K562 (cell line): ENCODE measurements around the gene GRIN2A. TPM values are rescaled to one million over a fixed set of nuclear protein-coding genes. Genes with fewer than 3 reads are reported as not detected.

ENCODE experiments used
- ATAC-seq: fragments of 200-7000 bp; cut with Tn5 transposase; 3 replicates; pipeline ENCODE4 v1.9.1; 2020; ENCODE audit warnings: moderate library complexity
- BruUV-seq: library from RNA; stranded (reverse); fragments of 400-500 nt; replicated peaks from 2 replicates; lab custom pipeline; 2021; lab: Mats Ljungman, UMichigan
- CTCF ChIA-PET: fragments of 300-600 bp; formaldehyde crosslinking; extraction: SDS; loops from one replicate; lab custom pipeline; 2021; ENCODE audit warnings: low intra/inter-chr PET ratio; lab: Yijun Ruan, JAX
- POLR2A ChIA-PET: fragments of 300-600, 350-650 bp; sonication (Branson Sonifier 250); formaldehyde crosslinking; extraction: SDS; loops from one replicate; lab custom pipeline; 2021; ENCODE audit warnings: antibody characterized with exemption, inconsistent platforms; lab: Yijun Ruan, JAX
- DNase-seq, 4 experiments: peaks; one replicate each; pipeline versions ENCODE4 v3.0.0 to v3.0.0-alpha.2; 2011 to 2018; ENCODE audit warnings: low spot score in 3 of 4, mixed read lengths in 3 of 4; ENCODE audit errors: extremely low read depth in 1 of 4
- FAIRE-seq: peaks from 2 replicates; lab custom pipeline; 2011; peaks lifted over from hg19 to GRCh38; lab: Jason Lieb, UNC
- H2AFZ ChIP-seq: 2 replicates; pipeline ENCODE4 v1.6.0; 2011; ENCODE audit warnings: low read depth, low read length, control low read depth, inconsistent platforms
- H3K27ac ChIP-seq: fragments of 200-600 bp; 3 replicates; pipeline ENCODE4 v1.8.0; 2011; ENCODE audit warnings: low read depth, mild to moderate bottlenecking, control low read depth, inconsistent platforms, low read length, moderate library complexity, mixed read lengths; ENCODE audit errors: extremely low read depth
- H3K27me3 ChIP-seq, 2 experiments: fragments of 300-600 bp in 1 of 2; 2 replicates in 1 of 2; 3 replicates in 1 of 2; pipeline versions ENCODE4 v1.6.0 to v1.8.0; 2011; ENCODE audit warnings: inconsistent platforms in 2 of 2, low read length in 2 of 2, mild to moderate bottlenecking in 1 of 2, mixed read lengths in 1 of 2, moderate library complexity in 1 of 2; ENCODE audit not compliant: control insufficient read depth in 2 of 2, insufficient read depth in 2 of 2
- H3K36me3 ChIP-seq: fragments of 300-600 bp; 3 replicates; pipeline ENCODE4 v1.8.0; 2011; ENCODE audit warnings: mild to moderate bottlenecking, low read length, inconsistent platforms; ENCODE audit not compliant: control insufficient read depth, insufficient read depth
- H3K4me1 ChIP-seq, 2 experiments: fragments of 200-600 bp in 1 of 2; replicated peaks in 1 of 2; 2 replicates in 1 of 2; 3 replicates in 1 of 2; pipeline versions ENCODE4 v1.5.1 to v1.8.0; 2011; ENCODE audit warnings: inconsistent platforms in 2 of 2, low read length in 2 of 2, mild to moderate bottlenecking in 1 of 2, mixed read lengths in 1 of 2, moderate library complexity in 1 of 2; ENCODE audit not compliant: control insufficient read depth in 2 of 2, insufficient read depth in 2 of 2
- H3K4me2 ChIP-seq: 2 replicates; pipeline ENCODE4 v1.6.1; 2011; ENCODE audit warnings: low read length, control low read depth, inconsistent platforms, mixed read lengths; ENCODE audit not compliant: insufficient read depth
- H3K4me3 ChIP-seq: fragments of 200-600 bp; sonication (generic), shearing (Covaris generic); 2 replicates; pipeline ENCODE4 v1.5.1; 2016; ENCODE audit warnings: control low read depth, inconsistent platforms
- H3K79me2 ChIP-seq: fragments of 200-600 bp; 3 replicates; pipeline ENCODE4 v1.8.0; 2011; ENCODE audit warnings: low read length, inconsistent platforms; ENCODE audit not compliant: control insufficient read depth, insufficient read depth
- H3K9ac ChIP-seq, 2 experiments: 2 replicates each; pipeline versions ENCODE4 v1.6.0 to v1.6.1; 2011; ENCODE audit warnings: low read depth in 2 of 2, low read length in 2 of 2, control low read depth in 1 of 2, inconsistent platforms in 1 of 2, mild to moderate bottlenecking in 1 of 2, mixed read lengths in 1 of 2; ENCODE audit not compliant: insufficient read depth in 1 of 2
- H3K9me1 ChIP-seq: one replicate; pipeline ENCODE4 v1.6.0; 2011; ENCODE audit warnings: inconsistent platforms, mild to moderate bottlenecking, low read length, moderate library complexity; ENCODE audit not compliant: control insufficient read depth, insufficient read depth
- H3K9me3 ChIP-seq: replicated peaks from 2 replicates; pipeline ENCODE4 v1.5.1; 2011; ENCODE audit warnings: low read depth, low read length, inconsistent platforms; ENCODE audit not compliant: control insufficient read depth, insufficient read depth
- H4K20me1 ChIP-seq: replicated peaks from 2 replicates; pipeline ENCODE4 v1.6.1; 2011; ENCODE audit warnings: low read length, inconsistent platforms, mixed read lengths; ENCODE audit not compliant: control insufficient read depth, insufficient read depth
- ARID2 ChIP-seq: fragments of 450-650 bp; IDR thresholded peaks from 2 replicates; pipeline ENCODE4 v1.6.1; 2017; ENCODE audit warnings: antibody characterized with exemption, mild to moderate bottlenecking
- BCOR ChIP-seq: fragments of 450-650 bp; IDR thresholded peaks from 2 replicates; pipeline ENCODE4 v1.6.1; 2016
- CBX2 ChIP-seq: fragments of 200-600 bp; sonication (generic); IDR thresholded peaks from one replicate; pipeline ENCODE4 v1.6.1; 2012; ENCODE audit warnings: mild to moderate bottlenecking, low read length, inconsistent platforms; ENCODE audit not compliant: insufficient read depth, poor library complexity, severe bottlenecking
- DNMT1 ChIP-seq: fragments of 450-650 bp; IDR thresholded peaks from 2 replicates; pipeline ENCODE4 v1.6.1; 2016; ENCODE audit warnings: antibody characterized with exemption, mild to moderate bottlenecking
- EGR1 ChIP-seq: fragments of 450-650 bp; conservative IDR thresholded peaks from 2 replicates; pipeline ENCODE4 v1.6.1; 2017; ENCODE audit warnings: mild to moderate bottlenecking
- KLF13 ChIP-seq: fragments of 450-650 bp; IDR thresholded peaks from 2 replicates; pipeline ENCODE4 v1.6.1; 2016; ENCODE audit warnings: missing genetic modification characterization, low read depth, mild to moderate bottlenecking, missing compliant biosample characterization, moderate library complexity, borderline replicate concordance
- NFRKB ChIP-seq: fragments of 450-650 bp; IDR thresholded peaks from 2 replicates; pipeline ENCODE4 v1.6.1; 2016; ENCODE audit warnings: low read depth
- PYGO2 ChIP-seq: fragments of 450-650 bp; IDR thresholded peaks from 2 replicates; pipeline ENCODE4 v1.6.1; 2016; ENCODE audit warnings: mild to moderate bottlenecking, missing genetic modification characterization, moderate library complexity, missing compliant biosample characterization
- RCOR1 ChIP-seq, 2 experiments: IDR thresholded peaks; 2 replicates each; pipeline ENCODE4 v1.6.1; 2012; ENCODE audit warnings: low read depth in 2 of 2, low read length in 2 of 2, borderline replicate concordance in 1 of 2, improper control_type of control experiment in 1 of 2
- STAT5B ChIP-seq: fragments of 250-450 bp; sonication (Bioruptor Pico); IDR thresholded peaks from 2 replicates; pipeline ENCODE4 v1.8.0; 2021; ENCODE audit warnings: mild to moderate bottlenecking, inconsistent platforms
- ZBTB17 ChIP-seq: fragments of 450-650 bp; formaldehyde crosslinking; IDR thresholded peaks from 2 replicates; pipeline ENCODE4 v1.4.0; 2020; ENCODE audit warnings: mild to moderate bottlenecking
- ZC3H4 ChIP-seq: sonication (generic); formaldehyde crosslinking; IDR thresholded peaks from 2 replicates; pipeline ENCODE4 v1.9.0; 2021; ENCODE audit warnings: missing genetic modification reagents, borderline replicate concordance
- ZC3H8 ChIP-seq: fragments of 450-650 bp; IDR thresholded peaks from 2 replicates; pipeline ENCODE4 v1.6.1; 2017
- ZNF780A ChIP-seq: fragments of 250-450 bp; sonication (Bioruptor Pico); IDR thresholded peaks from 2 replicates; pipeline ENCODE4 v1.5.0; 2021; ENCODE audit warnings: mild to moderate bottlenecking
- WGBS: fragments of 100-300 bp; shearing (Covaris generic); methylation state at CpG from one replicate; pipeline ENCODE4 v1.1.6; 2016; ENCODE audit warnings: low coverage, mixed read lengths; ENCODE audit not compliant: insufficient coverage; ENCODE audit errors: missing lambda C conversion rate; 5-methylcytosine and 5-hydroxymethylcytosine counted together
- in situ Hi-C: fragments of 300-500 bp; cut with MboI; formaldehyde crosslinking; loops from 4 replicates; pipeline ENCODE4 v1.15.0; 2018; ENCODE audit warnings: inconsistent platforms, mixed read lengths
- intact Hi-C: fragments of 100-400 bp; cut with micrococcal nuclease; formaldehyde crosslinking; loops from 2 replicates; pipeline ENCODE4 v1.14.2; 2022
- polyA plus RNA-seq, 8 experiments: library from polyadenylated mRNA; depleted of rRNA in 4 of 8; stranded (reverse) in 5 of 8; unstranded in 3 of 8; fragments of >200 nt; fragmentation: Nextera tagmentation in 2 of 8; fragmentation: Illumina TruSeq in 1 of 8; extraction: Ambion mirVana in 2 of 8; extraction: Trizol in 1 of 8; gene quantifications; 2 replicates each; pipeline versions ENCODE4 v1.2.1 to v1.2.3, GENCODE V29; 2011 to 2014; ENCODE audit warnings: inconsistent platforms in 1 of 8, missing spikeins in 1 of 8
- total RNA-seq, 7 experiments: library from RNA; depleted of rRNA in 6 of 7; stranded (reverse); fragments of >200 nt in 6 of 7; fragmentation: Illumina TruSeq in 2 of 7; extraction: Trizol in 2 of 7; gene quantifications; 2 replicates each; pipeline versions ENCODE4 v1.2.1 to v1.2.3, GENCODE V29; 2011 to 2021; ENCODE audit warnings: low replicate concordance in 1 of 7
- TF ChIP-seq, protein P1 (sequence below), 2 experiments: fragments of 450-650 bp; conservative IDR thresholded peaks; 2 replicates each; pipeline ENCODE4 v1.6.1; 2017; ENCODE audit warnings: mild to moderate bottlenecking in 2 of 2, moderate library complexity in 2 of 2
- TF ChIP-seq, protein P2 (sequence below): sonication (generic); formaldehyde crosslinking; IDR thresholded peaks from 2 replicates; pipeline ENCODE4 v1.8.0; 2022; ENCODE audit warnings: mild to moderate bottlenecking, missing genetic modification reagents
- TF ChIP-seq, protein P3 (sequence below): fragments of 250-450 bp; sonication (Bioruptor Pico); IDR thresholded peaks from 2 replicates; pipeline ENCODE4 v1.4.0; 2020; ENCODE audit warnings: borderline replicate concordance
- TF ChIP-seq, protein P4 (sequence below): fragments of 450-650 bp; formaldehyde crosslinking; IDR thresholded peaks from 2 replicates; pipeline ENCODE4 v1.4.0; 2020; ENCODE audit warnings: mild to moderate bottlenecking, moderate library complexity

Gene GRIN2A
- total and polyA plus RNA-seq, 9 of the 15 experiments (the other 6 are each of a cell fraction or from before 2014, with no cell fraction given) = not detected

DNA sequence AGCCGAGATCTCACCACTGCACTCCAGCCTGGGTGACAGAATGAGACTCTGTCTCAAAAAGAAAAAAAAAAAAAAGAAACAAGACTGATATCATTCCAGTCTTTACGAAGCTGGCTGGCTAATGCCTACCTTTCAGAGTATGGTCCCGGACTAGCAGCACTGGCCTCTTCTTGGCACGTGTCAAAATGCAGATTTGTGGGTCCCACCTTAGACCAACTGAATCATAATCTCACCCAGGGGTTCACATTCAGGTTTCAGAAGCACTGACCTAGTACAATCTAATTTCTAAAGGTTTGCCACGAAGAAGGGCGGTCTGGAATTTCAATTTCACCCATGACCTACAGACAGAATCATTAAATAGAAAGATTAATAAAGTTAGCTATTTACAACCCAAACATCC, 43.4 kb upstream of the GRIN2A start:
- BruUV-seq = no TSS peak
- WGBS = 0% methylated on average over 5 of the region's 6 CpGs
- Histone ChIP-seq H3K9ac (no peak overlapping the region), H3K4me3 (no peak overlapping the region), H3K9me1 (no peaks in the 10 kb centered on the region), H3K4me1 (no peaks in the 10 kb centered on the region), H4K20me1 (no peaks in the 10 kb centered on the region), H3K27me3 (peaks cover 12 to 48% of the 10 kb centered on the region in 2 experiments; a peak in 4 of 5 replicates), H3K79me2 (no peaks in the 10 kb centered on the region), H3K9me3 (no peaks in the 10 kb centered on the region), H3K27ac (no peak overlapping the region), H3K4me2 (no peak overlapping the region), H2AFZ (no peak overlapping the region), H3K36me3 (no peaks in the 10 kb centered on the region)
- in situ Hi-C loops (no loop called here), intact Hi-C loops (no loop called here)
- FAIRE-seq = no peak
- no peak for ATAC-seq
- CTCF ChIA-PET = no interaction called here
- POLR2A ChIA-PET = no interaction called here
- no peak for DNase-seq
- TF ChIP-seq EGR1 = no peak
- TF ChIP-seq, protein P1, sequence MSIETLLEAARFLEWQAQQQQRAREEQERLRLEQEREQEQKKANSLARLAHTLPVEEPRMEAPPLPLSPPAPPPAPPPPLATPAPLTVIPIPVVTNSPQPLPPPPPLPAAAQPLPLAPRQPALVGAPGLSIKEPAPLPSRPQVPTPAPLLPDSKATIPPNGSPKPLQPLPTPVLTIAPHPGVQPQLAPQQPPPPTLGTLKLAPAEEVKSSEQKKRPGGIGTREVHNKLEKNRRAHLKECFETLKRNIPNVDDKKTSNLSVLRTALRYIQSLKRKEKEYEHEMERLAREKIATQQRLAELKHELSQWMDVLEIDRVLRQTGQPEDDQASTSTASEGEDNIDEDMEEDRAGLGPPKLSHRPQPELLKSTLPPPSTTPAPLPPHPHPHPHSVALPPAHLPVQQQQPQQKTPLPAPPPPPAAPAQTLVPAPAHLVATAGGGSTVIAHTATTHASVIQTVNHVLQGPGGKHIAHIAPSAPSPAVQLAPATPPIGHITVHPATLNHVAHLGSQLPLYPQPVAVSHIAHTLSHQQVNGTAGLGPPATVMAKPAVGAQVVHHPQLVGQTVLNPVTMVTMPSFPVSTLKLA (conservative IDR thresholded peaks at IDR 0.05) = no peak
- no peak for TF ChIP-seq ZNF780A (CRISPR knock-in tag)
- no peak for TF ChIP-seq DNMT1
- TF ChIP-seq BCOR = no peak
- TF ChIP-seq, protein P2, sequence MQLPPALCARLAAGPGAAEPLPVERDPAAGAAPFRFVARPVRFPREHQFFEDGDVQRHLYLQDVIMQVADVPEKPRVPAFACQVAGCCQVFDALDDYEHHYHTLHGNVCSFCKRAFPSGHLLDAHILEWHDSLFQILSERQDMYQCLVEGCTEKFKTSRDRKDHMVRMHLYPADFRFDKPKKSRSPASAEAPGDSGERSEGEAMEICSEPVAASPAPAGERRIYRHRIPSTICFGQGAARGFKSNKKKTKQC (CRISPR knock-in tag) = no peak
- no peak for TF ChIP-seq ZC3H8
- TF ChIP-seq ZBTB17 = no peak
- no peak for TF ChIP-seq STAT5B
- TF ChIP-seq, protein P3, sequence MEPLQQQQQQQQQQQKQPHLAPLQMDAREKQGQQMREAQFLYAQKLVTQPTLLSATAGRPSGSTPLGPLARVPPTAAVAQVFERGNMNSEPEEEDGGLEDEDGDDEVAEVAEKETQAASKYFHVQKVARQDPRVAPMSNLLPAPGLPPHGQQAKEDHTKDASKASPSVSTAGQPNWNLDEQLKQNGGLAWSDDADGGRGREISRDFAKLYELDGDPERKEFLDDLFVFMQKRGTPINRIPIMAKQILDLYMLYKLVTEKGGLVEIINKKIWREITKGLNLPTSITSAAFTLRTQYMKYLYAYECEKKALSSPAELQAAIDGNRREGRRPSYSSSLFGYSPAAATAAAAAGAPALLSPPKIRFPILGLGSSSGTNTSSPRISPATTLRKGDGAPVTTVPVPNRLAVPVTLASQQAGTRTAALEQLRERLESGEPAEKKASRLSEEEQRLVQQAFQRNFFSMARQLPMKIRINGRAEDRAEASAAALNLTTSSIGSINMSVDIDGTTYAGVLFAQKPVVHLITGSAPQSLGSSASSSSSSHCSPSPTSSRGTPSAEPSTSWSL (CRISPR knock-in tag) = no peak
- no peak for TF ChIP-seq ZC3H4 (CRISPR knock-in tag)
- TF ChIP-seq, protein P4, sequence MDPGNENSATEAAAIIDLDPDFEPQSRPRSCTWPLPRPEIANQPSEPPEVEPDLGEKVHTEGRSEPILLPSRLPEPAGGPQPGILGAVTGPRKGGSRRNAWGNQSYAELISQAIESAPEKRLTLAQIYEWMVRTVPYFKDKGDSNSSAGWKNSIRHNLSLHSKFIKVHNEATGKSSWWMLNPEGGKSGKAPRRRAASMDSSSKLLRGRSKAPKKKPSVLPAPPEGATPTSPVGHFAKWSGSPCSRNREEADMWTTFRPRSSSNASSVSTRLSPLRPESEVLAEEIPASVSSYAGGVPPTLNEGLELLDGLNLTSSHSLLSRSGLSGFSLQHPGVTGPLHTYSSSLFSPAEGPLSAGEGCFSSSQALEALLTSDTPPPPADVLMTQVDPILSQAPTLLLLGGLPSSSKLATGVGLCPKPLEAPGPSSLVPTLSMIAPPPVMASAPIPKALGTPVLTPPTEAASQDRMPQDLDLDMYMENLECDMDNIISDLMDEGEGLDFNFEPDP = no peak
- no peak for TF ChIP-seq NFRKB
- no peak for TF ChIP-seq KLF13 (tag)
- no peak for TF ChIP-seq PYGO2 (tag)
- no peak for TF ChIP-seq ARID2
- TF ChIP-seq CBX2 = no peak
- no peak for TF ChIP-seq RCOR1 (IDR thresholded peaks at IDR 0.05; ENCODE audit: borderline replicate concordance in 1 of 2, low read depth in 2 of 2, low read length in 2 of 2)
